ENCODE data around the gene KITLG.
"Not testable (repeated sequence)": the region's sequence is repeated elsewhere in the genome, so short reads cannot be mapped to it uniquely, and the experiment has no call there.

Gene KITLG

GRCh38 chr12:88472775-88473174 lies 107.5 kb downstream of the KITLG start:
- DNase-seq, result no peak

GRCh38 chr12:88472248-88472647 lies 108.0 kb downstream of the KITLG start:
- no peak for DNase-seq

DNA sequence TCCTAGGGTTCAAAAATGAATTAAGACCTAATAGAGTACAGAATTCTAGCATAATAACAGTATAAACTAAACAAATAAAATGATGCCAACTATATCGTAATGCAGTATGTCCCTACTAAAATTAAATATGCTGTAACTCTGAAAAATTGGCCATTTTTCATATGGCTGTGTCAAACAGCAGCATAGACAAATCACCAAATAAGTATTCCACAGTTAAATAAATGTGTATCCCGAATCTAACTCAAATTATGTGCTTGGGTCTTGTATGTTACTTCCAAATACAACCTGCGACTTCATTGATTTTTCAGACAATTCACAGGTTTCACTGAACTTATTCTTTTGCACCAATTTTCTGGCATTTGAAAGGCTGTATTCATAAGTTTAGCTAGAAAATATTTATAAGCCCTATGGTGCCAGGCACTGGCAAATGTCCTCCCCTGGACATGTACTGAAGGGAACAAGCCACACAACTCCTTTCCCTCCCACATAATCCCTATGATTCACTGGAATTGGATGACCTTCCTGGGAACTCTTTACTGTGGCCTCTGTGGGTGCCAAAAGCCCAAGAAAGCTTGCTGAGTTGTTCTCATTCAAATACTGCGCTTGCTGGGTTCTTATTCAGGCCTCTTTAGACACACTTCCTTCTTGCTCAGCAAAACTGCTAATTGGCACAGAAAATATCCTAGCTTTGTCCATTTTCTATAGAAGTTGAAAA lies 108.8 kb downstream of the KITLG start:
- DNase-seq, result no peak

DNA sequence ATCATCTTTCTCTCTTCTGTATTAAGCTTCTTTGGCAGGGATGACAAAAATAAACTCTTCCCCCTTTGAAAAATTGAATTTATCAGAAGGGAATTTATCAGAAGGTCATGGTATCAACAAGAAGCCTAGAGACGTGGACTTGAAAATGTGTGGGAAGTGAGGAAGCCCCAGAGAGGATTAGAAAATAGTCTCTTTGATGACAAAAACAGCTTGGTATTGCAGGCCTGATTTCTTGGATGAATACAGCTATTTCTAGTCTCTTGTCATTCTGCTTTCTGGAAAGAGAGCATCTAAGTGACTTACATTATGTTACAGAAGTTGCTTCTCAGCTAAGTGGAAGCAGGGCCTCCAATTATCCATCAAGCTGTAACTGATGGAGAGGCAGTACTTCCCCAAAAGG lies 111.1 kb downstream of the KITLG start:
- DNase-seq, result no peak

DNA sequence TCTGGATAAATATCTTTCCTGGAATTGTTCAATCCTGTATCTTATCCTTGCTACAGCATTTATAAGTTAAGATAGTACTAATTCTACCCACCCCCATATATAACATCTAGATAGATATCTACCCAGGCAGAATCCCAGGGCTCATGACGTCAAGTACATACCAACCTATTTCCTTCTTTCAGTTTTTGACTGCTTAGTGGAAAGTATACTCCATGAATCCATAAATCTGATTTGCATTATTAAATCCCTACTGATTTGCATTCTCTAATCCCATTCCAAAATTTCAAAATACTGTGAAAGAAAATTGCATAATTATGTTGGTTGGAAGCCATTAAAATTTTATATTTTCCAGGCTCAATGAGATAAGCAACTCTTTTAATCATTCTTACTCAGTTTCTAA lies 111.7 kb downstream of the KITLG start:
- no peak for DNase-seq

GRCh38 chr12:88466708-88467107 lies 113.6 kb downstream of the KITLG start:
- not testable (repeated sequence) for DNase-seq

GRCh38 chr12:88458327-88458726 lies 121.9 kb downstream of the KITLG start:
- DNase-seq, result no peak

GRCh38 chr12:88453323-88453722 lies 126.9 kb downstream of the KITLG start:
- DNase-seq, result no peak

GRCh38 chr12:88451205-88451604 lies 129.1 kb downstream of the KITLG start:
- DNase-seq, result no peak

DNA sequence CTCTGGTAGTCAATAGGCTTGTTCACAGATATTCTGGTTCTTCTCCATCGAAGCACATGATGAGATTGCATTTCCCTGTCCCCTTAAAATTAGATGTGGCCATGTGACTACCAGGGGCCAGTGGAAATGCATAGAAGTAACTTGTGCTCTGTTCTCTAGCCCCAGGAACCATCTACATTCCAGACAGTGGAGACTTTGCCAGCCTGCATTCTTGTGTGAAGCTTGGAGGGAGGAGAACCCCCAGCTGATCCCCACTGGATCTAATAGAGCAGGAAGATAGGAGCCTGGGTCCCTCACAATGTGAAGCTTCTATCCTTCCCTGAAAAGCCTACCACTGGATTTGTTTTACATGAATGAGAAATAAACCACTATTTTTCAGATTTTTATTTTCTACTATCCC lies 130.1 kb downstream of the KITLG start:
- no peak for DNase-seq

GRCh38 chr12:88448337-88448915 lies 131.8 kb downstream of the KITLG start:
- peak; percentile 95 for DNase-seq

- DNase-seq, result no peak
Observed at GRCh38 chr12:88445705-88446394, 134.4 kb downstream of the KITLG start.

DNA sequence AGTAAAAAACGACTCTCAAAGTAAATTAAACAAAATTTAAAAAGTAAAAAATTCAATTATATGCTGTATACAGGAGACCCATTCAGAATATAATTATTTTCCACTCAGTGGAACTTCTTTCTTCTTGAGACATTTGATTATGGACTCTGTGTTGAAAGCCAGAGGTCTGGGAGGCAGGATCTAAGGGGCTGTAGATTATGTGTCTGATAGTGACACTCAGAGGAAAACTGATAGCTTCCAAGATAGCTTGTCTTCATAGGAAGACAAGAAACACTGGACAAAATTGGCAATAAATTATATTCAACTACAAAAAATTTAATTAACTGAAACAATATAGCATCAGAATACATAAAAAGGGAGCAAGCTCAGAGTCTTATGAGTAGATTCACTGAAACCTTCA lies 135.8 kb downstream of the KITLG start:
- DNase-seq, result no peak

Measured in NCI-H748 treated with DMSO at 0.1 percent for 48 hours (cell line).